GM18870 (cell line): ENCODE measurements around the gene UNCX.

ENCODE experiments used
- ATAC-seq: cut with Tn5 transposase; IDR thresholded peaks from one replicate; pipeline ENCODE4 v1.9.1; 2021; ENCODE audit warnings: moderate library complexity; ENCODE audit not compliant: unreplicated experiment

Gene UNCX

GRCh38 chr7:1214516-1214915 is 18.2 kb upstream of the UNCX start:
- no peak for ATAC-seq

GRCh38 chr7:1218541-1219165 is 14.0 kb upstream of the UNCX start:
- ATAC-seq, result no peak

- ATAC-seq, result no peak
These were observed 13.2 kb upstream of the UNCX start for GRCh38 chr7:1219498-1219897.

GRCh38 chr7:1220000-1220726 is 12.5 kb upstream of the UNCX start:
- ATAC-seq, result no peak

GRCh38 chr7:1220977-1221745 is 11.5 kb upstream of the UNCX start:
- ATAC-seq, result no peak

- ATAC-seq, result no peak
These were observed 9.3 kb upstream of the UNCX start for GRCh38 chr7:1223196-1223981.

GRCh38 chr7:1224086-1224716 is 8.5 kb upstream of the UNCX start:
- no peak for ATAC-seq

GRCh38 chr7:1225030-1225429 is 7.6 kb upstream of the UNCX start:
- ATAC-seq, result no peak

GRCh38 chr7:1225441-1226185 is 7.1 kb upstream of the UNCX start:
- ATAC-seq, result no peak

GRCh38 chr7:1226186-1226901 is 6.3 kb upstream of the UNCX start:
- ATAC-seq, result no peak

- ATAC-seq, result no peak
These were observed 5.4 kb upstream of the UNCX start for GRCh38 chr7:1227071-1227804.

GRCh38 chr7:1227814-1228544 is 4.7 kb upstream of the UNCX start:
- no peak for ATAC-seq

- ATAC-seq, result no peak
These were observed 4.0 kb upstream of the UNCX start for GRCh38 chr7:1228545-1229201.

GRCh38 chr7:1229202-1229947 is 3.3 kb upstream of the UNCX start:
- no peak for ATAC-seq

- ATAC-seq, result no peak
These were observed 2.7 kb upstream of the UNCX start for GRCh38 chr7:1229956-1230355.

GRCh38 chr7:1230411-1231213 is 2.1 kb upstream of the UNCX start:
- no peak for ATAC-seq
